ENCODE results near the gene PRKCI.
"Not testable (repeated sequence)": the region's sequence is repeated elsewhere in the genome, so short reads cannot be mapped to it uniquely, and the experiment has no call there.

The PRKCI gene

DNA sequence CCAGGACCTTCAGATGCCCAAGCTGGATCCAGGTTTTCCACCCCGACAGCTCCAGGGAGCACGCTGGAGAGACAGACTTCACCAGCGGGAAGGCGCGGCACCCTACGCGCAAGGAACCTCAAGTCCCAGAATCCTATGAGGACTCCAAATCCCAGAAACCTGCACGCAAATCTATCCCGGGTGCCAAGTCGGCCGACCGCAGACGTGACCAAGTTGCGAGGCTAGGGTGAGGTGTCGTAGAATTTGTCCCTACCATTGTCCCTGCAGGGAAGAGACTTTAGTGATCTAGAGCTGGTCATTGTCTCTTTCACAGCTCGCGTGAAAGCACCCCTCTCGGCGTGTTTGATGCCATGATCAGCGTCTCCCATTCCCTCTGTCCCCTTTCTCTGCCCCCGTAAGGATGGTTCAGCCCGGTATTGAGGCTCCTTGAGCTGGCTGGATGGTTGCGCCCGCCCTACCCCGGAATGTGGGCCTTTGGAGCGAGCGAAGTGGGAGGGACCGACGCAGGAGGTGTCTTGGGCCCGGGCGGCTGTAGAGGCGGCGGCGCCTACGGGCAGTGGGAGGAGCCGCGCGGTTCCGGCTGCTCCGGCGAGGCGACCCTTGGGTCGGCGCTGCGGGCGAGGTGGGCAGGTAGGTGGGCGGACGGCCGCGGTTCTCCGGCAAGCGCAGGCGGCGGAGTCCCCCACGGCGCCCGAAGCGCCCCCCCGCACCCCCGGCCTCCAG is at the start of gene PRKCI:
PRKCI (plus strand) TSS at position 501 of the 723 bp plus-strand sequence. CDS start 246 bp downstream, outside the sequence.
- peak; percentile 96 for DNase-seq

DNA sequence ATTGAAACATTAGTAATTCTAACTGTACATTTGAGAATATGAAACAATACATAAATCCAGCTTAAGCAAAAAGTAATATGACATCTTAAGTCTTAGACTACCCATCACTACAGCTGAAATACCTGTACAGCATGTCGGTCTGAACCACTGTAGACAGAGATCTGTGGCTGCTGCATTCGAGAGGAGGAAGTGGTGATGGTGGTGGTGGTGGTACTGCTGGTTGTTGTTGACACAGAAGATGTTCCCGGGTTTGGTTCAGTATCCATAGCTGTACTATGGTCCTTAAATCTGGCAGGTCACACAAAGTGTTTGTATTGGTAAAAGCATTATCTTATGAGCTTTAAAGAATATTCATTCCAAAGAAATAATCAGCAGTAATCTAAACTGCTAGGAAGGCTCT is 43.6 kb upstream of the PRKCI start:
- no peak for DNase-seq

DNA sequence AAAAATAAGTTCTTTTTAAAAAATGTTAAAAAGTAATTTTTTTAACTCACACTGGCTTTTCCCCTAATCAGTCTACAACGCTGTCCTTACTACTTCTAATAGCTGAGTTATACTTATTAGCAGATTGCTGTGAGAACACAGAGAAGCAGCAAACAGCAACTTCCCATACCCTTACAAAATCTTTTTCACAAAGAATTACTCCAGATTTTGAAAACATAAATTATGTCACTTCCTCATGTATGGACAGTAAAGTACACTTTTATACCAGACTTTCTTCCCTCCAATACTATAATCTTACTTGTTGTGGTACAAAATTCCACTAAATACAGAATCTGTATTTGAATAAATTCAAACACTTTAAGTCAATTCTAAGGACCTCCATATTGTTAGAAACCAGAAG is 42.8 kb upstream of the PRKCI start:
- DNase-seq = no peak

GRCh38 chr3:170180079-170180907 is 41.9 kb upstream of the PRKCI start:
- no peak for DNase-seq

GRCh38 chr3:170180908-170181885 is 41.0 kb upstream of the PRKCI start, which contains the start of gene PHC3:
TSS of gene PHC3 (minus strand) at chr3:170181733. CDS start at chr3:170181715, 18 bp downstream.
- peak; percentile 94 for DNase-seq

DNA sequence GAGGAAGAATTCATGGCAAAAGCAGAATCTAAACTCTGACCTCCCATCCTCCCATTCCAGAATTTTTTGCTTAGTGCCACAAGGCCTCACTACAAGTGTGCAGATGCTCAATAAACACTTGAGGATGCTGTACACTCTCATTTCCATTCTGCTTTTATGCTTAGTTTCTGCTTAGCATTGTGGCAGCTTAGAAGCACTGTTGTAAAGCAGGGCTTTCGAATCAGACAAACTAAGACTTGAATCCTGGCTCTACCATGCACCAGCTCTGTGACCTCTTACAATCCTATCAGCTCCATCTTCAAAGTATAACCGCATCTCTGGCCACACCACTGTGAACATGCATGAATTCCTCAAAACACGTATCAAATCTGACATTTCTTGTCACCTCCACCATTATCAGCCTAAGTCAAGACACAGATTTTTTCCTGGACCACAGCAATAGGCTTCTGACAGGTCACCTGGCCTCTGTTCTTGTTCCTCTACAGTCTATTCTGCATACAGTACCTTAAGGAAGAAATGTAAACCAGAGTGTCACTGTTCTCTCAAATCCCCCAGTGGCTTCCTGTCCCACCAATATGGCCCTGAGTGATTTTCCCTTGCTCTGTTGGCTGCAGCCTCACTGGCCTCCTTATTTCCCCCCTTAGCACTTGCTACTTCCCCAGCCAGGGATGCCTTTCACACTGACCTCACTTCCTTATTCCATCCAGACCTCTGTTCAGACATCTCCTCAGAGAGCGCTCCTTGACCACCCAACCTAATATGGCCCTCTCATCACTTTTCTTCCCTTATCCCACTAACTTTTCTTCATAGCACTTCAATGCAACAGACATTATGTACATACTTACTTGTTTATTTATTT is 32.6 kb upstream of the PRKCI start:
- no peak for DNase-seq

DNA sequence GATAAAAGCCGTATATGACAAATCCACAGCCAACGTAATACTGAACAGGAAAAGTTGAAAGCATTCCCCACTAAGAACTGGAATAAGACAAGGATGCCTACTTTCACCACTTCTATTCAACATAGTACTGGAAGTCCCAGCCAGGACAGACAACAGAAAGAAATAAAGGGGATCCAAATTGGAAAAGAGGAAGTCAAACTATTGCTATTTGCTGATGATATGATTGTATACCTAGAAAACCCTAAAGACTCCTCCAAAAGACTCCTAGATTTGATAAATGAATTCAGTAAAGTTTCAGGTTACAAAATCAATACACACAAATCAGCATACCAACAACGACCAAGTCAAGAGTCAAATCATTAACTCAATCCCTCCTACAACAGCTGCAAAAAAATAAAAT is 26.5 kb upstream of the PRKCI start:
- not testable (repeated sequence) for DNase-seq

GRCh38 chr3:170196833-170197232 is 25.4 kb upstream of the PRKCI start:
- DNase-seq = no peak

DNA sequence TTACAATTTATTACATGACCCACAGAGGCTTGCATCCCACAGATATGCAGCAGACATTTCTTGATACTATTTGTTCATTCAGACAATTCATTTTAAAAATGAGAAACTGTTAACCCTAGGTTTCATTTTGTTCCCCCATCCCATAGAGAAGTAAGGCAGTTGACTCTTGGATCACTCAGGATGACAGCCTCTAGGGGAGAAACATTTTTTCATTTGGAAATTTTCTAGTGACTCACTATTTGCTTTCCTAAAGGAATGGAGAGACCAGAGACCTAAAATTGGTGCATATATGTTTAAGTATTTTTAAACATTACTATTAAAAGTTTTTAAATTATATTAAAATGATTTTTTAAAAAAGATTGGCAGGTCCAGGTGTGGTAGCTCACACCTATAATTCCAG is 21.2 kb upstream of the PRKCI start:
- DNase-seq = no peak

- DNase-seq = no peak
These were observed 20.7 kb upstream of the PRKCI start for GRCh38 chr3:170201527-170201926.

DNA sequence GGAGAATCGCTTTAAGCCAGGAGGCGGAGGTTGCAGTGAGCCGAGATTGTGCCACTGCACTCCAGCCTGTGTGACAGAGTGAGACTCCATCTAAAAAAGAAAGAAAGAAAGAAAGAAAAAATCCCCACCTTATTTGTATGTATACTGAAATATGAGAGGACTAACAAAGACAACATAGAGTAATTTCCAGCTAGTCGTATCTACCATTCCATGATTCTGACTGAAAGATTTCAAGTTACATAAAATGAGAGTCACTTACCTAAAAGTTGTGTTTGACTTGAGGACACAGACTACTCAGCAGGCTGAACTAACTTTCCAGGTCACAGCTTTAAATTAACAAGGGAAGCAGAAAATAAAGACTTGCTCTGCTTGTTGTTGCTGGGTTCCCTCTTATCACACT is 18.8 kb upstream of the PRKCI start:
- DNase-seq = no peak

DNA sequence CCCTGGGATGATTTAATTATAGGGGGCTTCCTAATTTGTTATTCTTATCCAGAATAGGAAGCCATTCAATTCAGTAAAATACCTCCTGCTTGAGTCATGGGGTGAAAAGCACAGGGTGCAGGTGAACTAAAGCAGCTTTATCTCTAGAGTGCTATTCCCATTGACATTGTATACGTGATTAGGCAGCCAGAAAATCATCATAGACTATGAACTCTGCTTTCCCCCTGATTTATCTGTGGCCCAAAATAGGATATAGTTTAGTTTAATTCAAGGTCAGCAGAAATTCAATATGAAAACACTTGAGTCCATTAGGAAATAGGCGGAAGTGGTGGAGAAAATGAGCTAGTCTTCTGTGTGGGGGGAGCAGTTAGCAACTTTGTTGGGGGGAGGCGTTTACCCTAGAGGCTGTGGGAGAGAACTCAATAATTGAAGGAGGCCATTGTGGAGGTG is 18.2 kb upstream of the PRKCI start:
- DNase-seq = no peak

- no peak for DNase-seq
These were observed 17.7 kb upstream of the PRKCI start for GRCh38 chr3:170204509-170204908.

DNA sequence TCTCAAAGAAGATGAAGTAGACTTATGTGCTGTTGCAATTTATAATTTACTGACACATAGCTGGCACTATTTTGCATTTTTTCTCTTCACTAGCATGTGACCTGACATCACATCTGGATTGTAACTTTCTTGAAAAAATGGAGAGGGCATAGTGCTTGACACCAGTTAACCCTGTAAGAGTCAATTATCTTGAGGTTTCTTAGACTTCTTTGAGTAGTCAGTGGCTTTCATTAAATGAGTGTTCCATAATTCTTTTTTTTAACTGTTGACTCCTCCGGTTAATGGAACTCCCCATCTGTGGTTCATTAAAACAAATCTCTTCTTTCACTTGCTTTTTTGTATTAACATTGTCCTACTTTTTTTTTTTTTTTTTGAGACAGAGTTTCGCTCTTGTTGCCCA is 16.9 kb upstream of the PRKCI start:
- DNase-seq = no peak

DNA sequence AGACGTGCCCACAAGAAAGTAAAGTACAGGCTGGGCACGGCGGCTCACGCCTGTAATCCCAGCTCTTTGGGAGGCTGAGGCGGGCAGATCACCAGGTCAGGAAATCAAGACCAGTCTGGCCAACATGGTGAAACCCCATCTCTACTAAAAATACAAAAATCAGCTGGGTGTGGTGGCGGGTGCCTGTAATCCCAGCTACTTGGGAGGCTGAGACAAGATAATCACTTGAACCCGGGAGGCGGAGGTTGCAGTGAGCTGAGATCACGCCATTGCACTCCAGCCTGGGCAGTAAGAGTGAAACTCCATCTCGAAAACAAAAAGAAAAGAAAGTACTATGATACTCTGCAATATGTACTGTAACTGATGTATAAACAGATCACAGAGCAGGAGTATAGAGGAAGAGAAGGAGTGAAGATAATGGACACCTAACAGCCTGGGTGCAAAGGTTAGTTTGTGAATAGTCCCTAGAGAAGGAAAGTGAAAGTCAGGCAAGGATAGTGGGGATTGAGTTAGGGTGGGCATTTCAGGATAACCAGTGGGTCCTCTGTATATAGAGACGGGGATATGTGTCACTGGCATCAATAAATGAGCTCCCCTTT is 16.0 kb upstream of the PRKCI start:
- not testable (repeated sequence) for DNase-seq

DNA sequence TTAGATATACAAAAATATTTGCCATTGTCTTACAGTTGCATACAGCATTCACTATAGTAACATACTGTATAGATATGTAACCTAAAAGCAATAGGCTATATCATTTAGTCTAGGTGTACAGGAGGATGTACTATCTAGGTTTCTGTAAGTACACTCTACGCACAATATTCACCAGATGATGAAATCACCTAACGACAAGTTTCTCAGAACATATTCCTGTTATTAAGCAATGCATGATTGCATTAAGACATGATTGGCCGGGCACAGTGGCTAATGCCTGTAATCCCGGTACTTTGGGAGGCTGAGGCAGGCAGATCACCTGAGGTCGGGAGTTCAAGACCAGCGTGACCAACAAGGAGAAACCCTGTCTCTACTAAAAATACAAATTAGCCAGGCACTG is 14.5 kb upstream of the PRKCI start:
- no peak for DNase-seq

- no peak for DNase-seq
These were observed 10.6 kb upstream of the PRKCI start for GRCh38 chr3:170211668-170212067.

- no peak for DNase-seq
These were observed 2.4 kb upstream of the PRKCI start for GRCh38 chr3:170219850-170220249.

DNA sequence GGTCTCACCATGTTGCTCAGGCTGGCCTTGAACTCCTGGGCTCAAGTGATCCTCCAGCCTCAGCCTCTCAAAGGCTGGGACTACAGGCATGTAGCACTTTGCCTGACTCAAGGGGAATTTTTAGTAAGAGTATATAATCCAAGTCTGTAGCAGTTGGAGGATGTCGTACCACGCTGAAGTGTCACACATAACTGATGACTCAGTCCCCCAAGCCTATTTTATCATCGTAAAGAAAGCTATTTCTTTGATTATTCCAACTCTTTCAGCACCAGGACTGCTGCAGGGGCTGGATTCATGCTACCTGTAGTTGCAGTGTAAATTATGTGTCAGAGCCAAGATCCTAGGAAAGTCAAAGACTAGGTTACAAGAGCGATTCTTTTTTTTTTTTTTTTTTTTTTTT is 1.4 kb upstream of the PRKCI start:
- no peak for DNase-seq

- DNase-seq = no peak
These were observed 670 bp downstream of the PRKCI start for GRCh38 chr3:170222647-170223541.
